Right atrium auricular region (tissue), 2 donors: Measurements from ENCODE around the gene SFT2D2. TPM values are rescaled to one million over a fixed set of nuclear protein-coding genes. Genes with fewer than 3 reads are reported as not detected.

Experiments
- DNase-seq: peaks from one replicate; pipeline ENCODE4 v3.0.0-alpha.2; 2019; ENCODE audit warnings: low spot score
- H3K27ac ChIP-seq, 2 donors: fragments of 200-600 bp; sonication (generic); 1 replicate in 1 of 2; 2 replicates in 1 of 2; pipeline ENCODE4 v1.5.1; 2016 to 2019
- H3K27me3 ChIP-seq, 2 donors: fragments of 200-600 bp; sonication (generic); one replicate each; pipeline versions ENCODE4 v1.5.1 to v1.6.0; 2017 to 2019
- H3K36me3 ChIP-seq: fragments of 200-600 bp; sonication (generic); one replicate; pipeline ENCODE4 v1.5.1; 2016
- H3K4me1 ChIP-seq, 2 donors: fragments of 200-600 bp; sonication (generic); one replicate each; pipeline versions ENCODE4 v1.5.1 to v1.6.0; 2017 to 2019
- H3K4me3 ChIP-seq, 2 donors: fragments of 200-600 bp; sonication (generic); 1 replicate in 1 of 2; 2 replicates in 1 of 2; pipeline ENCODE4 v1.5.1; 2017 to 2019; ENCODE audit warnings: mild to moderate bottlenecking in 1 of 2, moderate library complexity in 1 of 2
- H3K9me3 ChIP-seq, 2 donors: fragments of 200-600 bp; sonication (generic); one replicate each; pipeline ENCODE4 v1.5.1; 2019
- CTCF ChIP-seq, 2 donors: fragments of 200-600 bp; sonication (generic); IDR thresholded peaks; one replicate each; pipeline ENCODE4 v1.5.1; 2019; ENCODE audit warnings: antibody characterized with exemption in 2 of 2
- total RNA-seq, 2 donors: library from RNA; depleted of rRNA; stranded (reverse); fragments of >200 nt; gene quantifications; one replicate each; pipeline ENCODE4 v1.1.0, GENCODE V29; 2016

The SFT2D2 gene
- total RNA-seq, 2 donors from 2014 or later: 12.5 to 23.7 TPM

- Histone ChIP-seq H3K4me1 (peaks cover 0 to 27% of the 10 kb centered on the region in 2 donors), H3K4me3 (no peak overlapping the region), H3K9me3 (no peaks in the 10 kb centered on the region), H3K27me3 (no peaks in the 10 kb centered on the region), H3K36me3 (peaks cover 40% of the 10 kb centered on the region), H3K27ac (no peak overlapping the region)
- DNase-seq: no peak
- TF ChIP-seq CTCF (IDR thresholded peaks at IDR 0.05): no peak
Measured at GRCh38 chr1:168246506-168246905, 20.7 kb downstream of the SFT2D2 start.

GRCh38 chr1:168252204-168252733, 26.5 kb downstream of the SFT2D2 start:
- no peak overlapping the region for H3K27ac ChIP-seq
- no peaks in the 10 kb centered on the region for H3K27me3 ChIP-seq
- no peak for DNase-seq
- H3K36me3 ChIP-seq: peaks cover 29% of the 10 kb centered on the region
- H3K9me3 ChIP-seq: peaks cover 0 to 16% of the 10 kb centered on the region in 2 donors
- no peak overlapping the region for H3K4me3 ChIP-seq
- peaks cover 0 to 8% of the 10 kb centered on the region in 2 donors for H3K4me1 ChIP-seq
- TF ChIP-seq CTCF (IDR thresholded peaks at IDR 0.05): no peak

GRCh38 chr1:168256164-168256563, 30.4 kb downstream of the SFT2D2 start:
- DNase-seq: no peak
- no peaks in the 10 kb centered on the region for H3K4me1 ChIP-seq
- no peak for TF ChIP-seq CTCF (IDR thresholded peaks at IDR 0.05)
- H3K27me3 ChIP-seq: no peaks in the 10 kb centered on the region
- H3K4me3 ChIP-seq: no peak overlapping the region
- no peak overlapping the region for H3K27ac ChIP-seq
- H3K36me3 ChIP-seq: peaks cover 7% of the 10 kb centered on the region
- H3K9me3 ChIP-seq: peaks cover 0 to 16% of the 10 kb centered on the region in 2 donors

GRCh38 chr1:168257397-168257796, 31.6 kb downstream of the SFT2D2 start:
- Histone ChIP-seq H3K4me1 (no peaks in the 10 kb centered on the region), H3K27me3 (no peaks in the 10 kb centered on the region), H3K9me3 (peaks cover 0 to 16% of the 10 kb centered on the region in 2 donors), H3K36me3 (peaks cover 7% of the 10 kb centered on the region), H3K4me3 (no peak overlapping the region), H3K27ac (no peak overlapping the region)
- TF ChIP-seq CTCF (IDR thresholded peaks at IDR 0.05): no peak
- no peak for DNase-seq

DNA sequence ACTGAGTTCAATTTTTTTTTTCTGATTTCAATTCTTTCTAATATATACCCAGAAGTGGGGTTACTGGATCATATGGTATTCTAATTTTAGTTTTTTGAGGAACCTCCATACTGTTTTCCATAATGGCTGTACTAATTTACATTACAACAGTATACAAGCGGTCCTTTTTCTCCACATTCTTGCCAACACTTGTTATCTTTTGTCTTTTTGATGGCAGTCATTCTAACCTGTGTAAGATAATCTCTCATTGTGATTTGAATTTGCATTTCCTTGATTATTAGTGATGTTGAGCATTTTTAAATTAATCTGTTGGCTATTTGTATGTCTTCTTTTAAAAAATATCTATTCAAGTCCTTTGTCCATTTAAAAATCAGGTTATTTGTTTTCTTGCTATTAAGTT, 33.8 kb downstream of the SFT2D2 start:
- no peak overlapping the region for H3K27ac ChIP-seq
- TF ChIP-seq CTCF (IDR thresholded peaks at IDR 0.05): no peak
- no peak for DNase-seq
- no peaks in the 10 kb centered on the region for H3K4me1 ChIP-seq
- H3K9me3 ChIP-seq: peaks cover 0 to 16% of the 10 kb centered on the region in 2 donors
- no peaks in the 10 kb centered on the region for H3K27me3 ChIP-seq
- no peak overlapping the region for H3K4me3 ChIP-seq
- H3K36me3 ChIP-seq: peaks cover 7% of the 10 kb centered on the region

GRCh38 chr1:168260393-168260792, 34.6 kb downstream of the SFT2D2 start:
- Histone ChIP-seq H3K9me3 (peaks cover 0 to 13% of the 10 kb centered on the region in 2 donors), H3K27ac (no peak overlapping the region), H3K36me3 (peaks cover 7% of the 10 kb centered on the region), H3K4me1 (no peaks in the 10 kb centered on the region), H3K4me3 (no peak overlapping the region), H3K27me3 (no peaks in the 10 kb centered on the region)
- TF ChIP-seq CTCF (IDR thresholded peaks at IDR 0.05): no peak
- DNase-seq: no peak
